HCT116 (cell line): ENCODE data around the gene DYNC2LI1. TPM values are rescaled to one million over a fixed set of nuclear protein-coding genes. Genes with fewer than 3 reads are reported as not detected.

Source experiments
- ATAC-seq: fragments of 200-7000 bp; cut with Tn5 transposase; 2 replicates; pipeline ENCODE4 v1.9.1; 2020; ENCODE audit warnings: mild to moderate bottlenecking, moderate library complexity
- BruUV-seq: library from RNA; stranded (reverse); fragments of 400-500 nt; replicated peaks from 2 replicates; lab custom pipeline; 2021; lab: Mats Ljungman, UMichigan
- CTCF ChIA-PET: fragments of 300-600 bp; sonication (Branson Sonifier 250); formaldehyde crosslinking; loops from one replicate; lab custom pipeline; 2021; ENCODE audit warnings: antibody characterized with exemption; lab: Charles Lee
- POLR2A ChIA-PET: fragments of 300-600, 350-600 bp; sonication (Branson Sonifier 250); formaldehyde crosslinking; loops from one replicate; lab custom pipeline; 2021; ENCODE audit warnings: antibody characterized with exemption; lab: Charles Lee
- RAD21 ChIA-PET, 2 experiments: fragments of 300-600 bp; sonication (Branson Sonifier 250); formaldehyde crosslinking; loops; one replicate each; lab custom pipeline; 2023; ENCODE audit warnings: low total read pairs in 2 of 2; ENCODE audit not compliant: uncharacterized antibody in 2 of 2, unreplicated experiment in 2 of 2, low non-redundant PET in 1 of 2; lab: Charles Lee
- DNase-seq: peaks from one replicate; pipeline ENCODE4 v3.0.0-alpha.2; 2010; ENCODE audit warnings: low read depth, low spot score
- H2AFZ ChIP-seq: fragments of 200-600 bp; shearing (Covaris generic), sonication (generic); 2 replicates; pipeline ENCODE4 v1.6.1; 2017; ENCODE audit warnings: low read depth, mixed run types, mixed read lengths, antibody characterized with exemption, low read length; ENCODE audit not compliant: poor library complexity, severe bottlenecking
- H3K27ac ChIP-seq: 2 replicates; pipeline ENCODE4 v1.5.1; 2012; ENCODE audit warnings: low read depth, low read length
- H3K27me3 ChIP-seq: fragments of 200-600 bp; sonication (generic); 2 replicates; pipeline ENCODE4 v1.6.1; 2016; ENCODE audit warnings: mixed run types, low read length, mixed read lengths; ENCODE audit not compliant: insufficient read depth
- H3K36me3 ChIP-seq, 2 experiments: fragments of 200-500 bp in 1 of 2; fragments of 200-600 bp in 1 of 2; sonication (Bioruptor generic) in 1 of 2; sonication (generic) in 1 of 2; 2 replicates each; pipeline versions ENCODE4 v1.5.1 to v1.6.1; 2014 to 2016; ENCODE audit warnings: low read length in 2 of 2, inconsistent platforms in 1 of 2, mixed read lengths in 1 of 2, mixed run types in 1 of 2; ENCODE audit not compliant: insufficient read depth in 2 of 2, control insufficient read depth in 1 of 2
- H3K4me1 ChIP-seq, 2 experiments: fragments of 200-600 bp in 1 of 2; sonication (generic) in 1 of 2; 2 replicates each; pipeline versions ENCODE4 v1.5.1 to v1.6.1; 2012 to 2017; ENCODE audit warnings: low read length in 2 of 2, inconsistent platforms in 1 of 2, mild to moderate bottlenecking in 1 of 2, mixed read lengths in 1 of 2, mixed run types in 1 of 2, moderate library complexity in 1 of 2; ENCODE audit not compliant: insufficient read depth in 2 of 2, control insufficient read depth in 1 of 2
- H3K4me2 ChIP-seq: fragments of 200-600 bp; sonication (generic); 2 replicates; pipeline ENCODE4 v1.6.1; 2017; ENCODE audit warnings: mixed run types, low read length, mixed read lengths
- H3K4me3 ChIP-seq, 2 experiments: fragments of 200-600 bp in 1 of 2; sonication (generic) in 1 of 2; replicated peaks in 1 of 2; 2 replicates each; pipeline ENCODE4 v1.5.1; 2011 to 2016; ENCODE audit warnings: low read length in 2 of 2, control low read depth in 1 of 2, low read depth in 1 of 2, mild to moderate bottlenecking in 1 of 2, mixed read lengths in 1 of 2, mixed run types in 1 of 2
- H3K79me2 ChIP-seq: fragments of 200-600 bp; sonication (generic); 2 replicates; pipeline ENCODE4 v1.6.1; 2017; ENCODE audit warnings: mild to moderate bottlenecking, mixed run types, low read length, moderate library complexity, mixed read lengths; ENCODE audit not compliant: insufficient read depth
- H3K9ac ChIP-seq: fragments of 200-600 bp; sonication (generic); 2 replicates; pipeline ENCODE4 v1.6.1; 2016; ENCODE audit warnings: low read length, mixed read lengths
- H3K9me2 ChIP-seq: fragments of 200-600 bp; sonication (generic), shearing (Covaris generic); 2 replicates; pipeline ENCODE4 v1.6.1; 2017; ENCODE audit warnings: mixed run types, mild to moderate bottlenecking, moderate library complexity; ENCODE audit not compliant: insufficient read depth
- H3K9me3 ChIP-seq, 2 experiments: fragments of 200-500 bp in 1 of 2; fragments of 200-600 bp in 1 of 2; sonication (Bioruptor generic) in 1 of 2; sonication (generic) in 1 of 2; 2 replicates each; pipeline ENCODE4 v1.6.1; 2014 to 2017; ENCODE audit warnings: low read length in 2 of 2, mixed read lengths in 2 of 2, inconsistent platforms in 1 of 2, low read depth in 1 of 2, mild to moderate bottlenecking in 1 of 2, mixed run types in 1 of 2, moderate library complexity in 1 of 2; ENCODE audit not compliant: control insufficient read depth in 1 of 2, insufficient read depth in 1 of 2
- H4K20me1 ChIP-seq: fragments of 200-600 bp; sonication (generic), shearing (Covaris generic); 2 replicates; pipeline ENCODE4 v1.6.1; 2017; ENCODE audit warnings: mixed run types, mild to moderate bottlenecking, moderate library complexity; ENCODE audit not compliant: insufficient read depth
- CBX3 ChIP-seq: IDR thresholded peaks from 2 replicates; pipeline ENCODE4 v1.6.1; 2012; ENCODE audit warnings: low read depth
- CEBPB ChIP-seq: IDR thresholded peaks from 2 replicates; pipeline ENCODE4 v1.6.1; 2012; ENCODE audit warnings: low read depth
- EGR1 ChIP-seq: IDR thresholded peaks from 2 replicates; pipeline ENCODE4 v1.6.1; 2012; ENCODE audit warnings: low read depth
- EZH2 ChIP-seq: fragments of 200-600 bp; sonication (generic); IDR thresholded peaks from 2 replicates; pipeline ENCODE4 v1.6.1; 2017; ENCODE audit warnings: antibody characterized with exemption, mixed run types
- EZH2phosphoT487 ChIP-seq: fragments of 200-600 bp; IDR thresholded peaks from 2 replicates; pipeline ENCODE4 v1.6.1; 2018; ENCODE audit warnings: antibody characterized with exemption, borderline replicate concordance
- FOSL1 ChIP-seq: IDR thresholded peaks from 2 replicates; pipeline ENCODE4 v1.6.1; 2012; ENCODE audit warnings: low read depth
- POLR2AphosphoS5 ChIP-seq: IDR thresholded peaks from 2 replicates; pipeline ENCODE4 v1.6.1; 2011; ENCODE audit warnings: mild to moderate bottlenecking, low read depth, low read length, moderate library complexity
- RAD21 ChIP-seq: IDR thresholded peaks from 2 replicates; pipeline ENCODE4 v1.6.1; 2012; ENCODE audit warnings: low read depth, mild to moderate bottlenecking
- SIN3A ChIP-seq: IDR thresholded peaks from 2 replicates; pipeline ENCODE4 v1.6.1; 2012; ENCODE audit warnings: low read depth
- SRF ChIP-seq: IDR thresholded peaks from 2 replicates; pipeline ENCODE4 v1.6.1; 2012; ENCODE audit warnings: low read depth
- TCF7L2 ChIP-seq: IDR thresholded peaks from 2 replicates; pipeline ENCODE4 v1.7.0; 2011; ENCODE audit warnings: borderline replicate concordance, inconsistent platforms; ENCODE audit not compliant: insufficient read depth, insufficient read length; ENCODE audit errors: extremely low read depth
- YY1 ChIP-seq: IDR thresholded peaks from 2 replicates; pipeline ENCODE4 v1.6.1; 2011; ENCODE audit warnings: low read length, low read depth, moderate library complexity, mild to moderate bottlenecking; ENCODE audit not compliant: insufficient replicate concordance; ENCODE audit errors: extremely low read depth
- ZBTB33 ChIP-seq: IDR thresholded peaks from 2 replicates; pipeline ENCODE4 v1.6.1; 2011; ENCODE audit warnings: mild to moderate bottlenecking, low read length, moderate library complexity; ENCODE audit not compliant: insufficient replicate concordance; ENCODE audit errors: extremely low read depth
- ZFX ChIP-seq: fragments of 450-650 bp; IDR thresholded peaks from 2 replicates; pipeline ENCODE4 v1.6.1; 2017
- ZNF274 ChIP-seq: fragments of 200-500 bp; sonication (Bioruptor generic); IDR thresholded peaks from 2 replicates; pipeline ENCODE4 v1.6.1; 2014; ENCODE audit warnings: mild to moderate bottlenecking, low read depth, low read length, inconsistent platforms
- intact Hi-C: fragments of 100-400 bp; cut with micrococcal nuclease; formaldehyde crosslinking; loops from 2 replicates; pipeline ENCODE4 v1.10.0; 2022
- total RNA-seq: library from RNA; stranded (reverse); gene quantifications from one replicate; pipeline ENCODE4 v1.2.1, GENCODE V29; 2021; ENCODE audit not compliant: unreplicated experiment
- TF ChIP-seq, protein P1 (sequence below), 3 experiments: fragments of 200-600 bp in 1 of 3; sonication (generic) in 1 of 3; IDR thresholded peaks in 2 of 3; conservative IDR thresholded peaks in 1 of 3; 2 replicates each; pipeline ENCODE4 v1.5.1; 2012 to 2017; ENCODE audit warnings: low read depth in 2 of 3, low read length in 2 of 3, antibody characterized with exemption in 1 of 3, borderline replicate concordance in 1 of 3, control low read depth in 1 of 3, mild to moderate bottlenecking in 1 of 3, mixed read lengths in 1 of 3, mixed run types in 1 of 3, moderate library complexity in 1 of 3; ENCODE audit not compliant: insufficient read depth in 1 of 3

DYNC2LI1 gene
- total RNA-seq, 1 experiment from 2014 or later, result 16.7 TPM

GRCh38 chr2:43788646-43789045 is 14.8 kb downstream of the DYNC2LI1 start:
- CTCF ChIA-PET, result no interaction called here

GRCh38 chr2:43790147-43790546 is 16.3 kb downstream of the DYNC2LI1 start:
- Histone ChIP-seq H3K4me3 (no peak overlapping the region), H3K27ac (no peak overlapping the region), H3K9ac (no peak overlapping the region), H3K9me3 (no peaks in the 10 kb centered on the region), H3K36me3 (no peaks in the 10 kb centered on the region; a peak in 1 of 4 replicates), H3K4me1 (peaks cover 0 to 5% of the 10 kb centered on the region in 2 experiments; a peak in 1 of 4 replicates), H2AFZ (no peak overlapping the region), H3K27me3 (no peaks in the 10 kb centered on the region), H3K4me2 (no peak overlapping the region), H3K79me2 (no peaks in the 10 kb centered on the region), H4K20me1 (no peaks in the 10 kb centered on the region), H3K9me2 (no peaks in the 10 kb centered on the region)
- TF ChIP-seq ZFX (no peak), ZNF274 (no peak), EZH2 (no peak), EZH2phosphoT487 (no peak), YY1 (no peak), EGR1 (no peak), ZBTB33 (no peak), TCF7L2 (no peak), SIN3A (no peak), POLR2AphosphoS5 (no peak), CEBPB (no peak), RAD21 (no peak), CBX3 (no peak), SRF (no peak)
- ChIA-PET CTCF (no interaction called here), RAD21 (no interaction called here), POLR2A (no interaction called here)
- DNase-seq (no peak), ATAC-seq (no peak)
- intact Hi-C loops, result no loop called here
- BruUV-seq, result no TSS peak

More at GRCh38 chr2:43788646-43789045, 14.8 kb downstream of the DYNC2LI1 start:
- TF ChIP-seq, protein P1, sequence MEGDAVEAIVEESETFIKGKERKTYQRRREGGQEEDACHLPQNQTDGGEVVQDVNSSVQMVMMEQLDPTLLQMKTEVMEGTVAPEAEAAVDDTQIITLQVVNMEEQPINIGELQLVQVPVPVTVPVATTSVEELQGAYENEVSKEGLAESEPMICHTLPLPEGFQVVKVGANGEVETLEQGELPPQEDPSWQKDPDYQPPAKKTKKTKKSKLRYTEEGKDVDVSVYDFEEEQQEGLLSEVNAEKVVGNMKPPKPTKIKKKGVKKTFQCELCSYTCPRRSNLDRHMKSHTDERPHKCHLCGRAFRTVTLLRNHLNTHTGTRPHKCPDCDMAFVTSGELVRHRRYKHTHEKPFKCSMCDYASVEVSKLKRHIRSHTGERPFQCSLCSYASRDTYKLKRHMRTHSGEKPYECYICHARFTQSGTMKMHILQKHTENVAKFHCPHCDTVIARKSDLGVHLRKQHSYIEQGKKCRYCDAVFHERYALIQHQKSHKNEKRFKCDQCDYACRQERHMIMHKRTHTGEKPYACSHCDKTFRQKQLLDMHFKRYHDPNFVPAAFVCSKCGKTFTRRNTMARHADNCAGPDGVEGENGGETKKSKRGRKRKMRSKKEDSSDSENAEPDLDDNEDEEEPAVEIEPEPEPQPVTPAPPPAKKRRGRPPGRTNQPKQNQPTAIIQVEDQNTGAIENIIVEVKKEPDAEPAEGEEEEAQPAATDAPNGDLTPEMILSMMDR (IDR thresholded peaks at IDR 0.05 in 2 of 3, conservative IDR thresholded peaks at IDR 0.05 in 1 of 3; ENCODE audit: borderline replicate concordance in 1 of 3, insufficient read depth in 1 of 3, low read depth in 2 of 3, low read length in 2 of 3), result no peak
- TF ChIP-seq FOSL1, result no peak
- Histone ChIP-seq H3K4me3 (no peak overlapping the region), H3K27ac (no peak overlapping the region), H3K36me3 (no peaks in the 10 kb centered on the region; a peak in 1 of 4 replicates), H3K4me2 (no peak overlapping the region), H4K20me1 (no peaks in the 10 kb centered on the region), H2AFZ (no peak overlapping the region), H3K27me3 (no peaks in the 10 kb centered on the region), H3K79me2 (no peaks in the 10 kb centered on the region), H3K9me3 (no peaks in the 10 kb centered on the region), H3K9me2 (no peaks in the 10 kb centered on the region), H3K9ac (no peak overlapping the region), H3K4me1 (peaks cover 0 to 5% of the 10 kb centered on the region in 2 experiments; a peak in 1 of 4 replicates)
- intact Hi-C loops, result no loop called here
- DNase-seq, result no peak
- RAD21 ChIA-PET, result no interaction called here
- POLR2A ChIA-PET, result no interaction called here
- BruUV-seq, result no TSS peak
- ATAC-seq, result no peak
